Testis (tissue), 3 donors: ENCODE results near the gene CAPN9. TPM values are rescaled to one million over a fixed set of nuclear protein-coding genes. Genes with fewer than 3 reads are reported as not detected.

Experiments used
- DNase-seq: peaks from one replicate; pipeline ENCODE4 v3.0.0-alpha.2; 2019
- H3K27ac ChIP-seq, 2 donors: fragments of 200-600 bp; sonication (generic); one replicate each; pipeline ENCODE4 v1.5.1; 2019
- H3K27me3 ChIP-seq: fragments of 200-600 bp; sonication (generic); one replicate; pipeline ENCODE4 v1.5.1; 2019
- H3K36me3 ChIP-seq: fragments of 200-600 bp; sonication (generic); one replicate; pipeline ENCODE4 v1.5.1; 2017; ENCODE audit warnings: low read depth; ENCODE audit errors: missing control alignments
- H3K4me1 ChIP-seq: fragments of 200-600 bp; sonication (generic); one replicate; pipeline ENCODE4 v1.5.1; 2019
- H3K4me3 ChIP-seq, 2 donors: fragments of 200-600 bp; sonication (generic); one replicate each; pipeline ENCODE4 v1.5.1; 2017 to 2019
- H3K9me3 ChIP-seq: fragments of 200-600 bp; sonication (generic); one replicate; pipeline ENCODE4 v1.5.1; 2017
- CTCF ChIP-seq, 3 experiments: fragments of 450-650 bp in 2 of 3; fragments of 200-600 bp in 1 of 3; sonication (generic) in 1 of 3; IDR thresholded peaks; one replicate each; pipeline ENCODE4 v1.5.1; 2016 to 2019; ENCODE audit warnings: antibody characterized with exemption in 3 of 3, mild to moderate bottlenecking in 2 of 3, moderate library complexity in 1 of 3
- POLR2A ChIP-seq: fragments of 450-650 bp; IDR thresholded peaks from one replicate; pipeline ENCODE4 v1.6.1; 2017; ENCODE audit warnings: antibody characterized with exemption, mild to moderate bottlenecking, moderate library complexity
- WGBS, 2 donors: methylation state at CpG; one replicate each; pipeline ENCODE4 v1.1.5; 2018; 5-methylcytosine and 5-hydroxymethylcytosine counted together
- intact Hi-C: fragments of 100-400 bp; cut with DNase I; formaldehyde crosslinking; loops from one replicate; pipeline ENCODE4 v1.15.1; 2023; ENCODE audit warnings: low total_unique reads
- polyA plus RNA-seq: library from polyadenylated mRNA; stranded (reverse); fragments of 350-450 nt; fragmentation: Illumina TruSeq; extraction: RNeasy Lipid Tissue Mini Kit (QIAGEN cat#74804); gene quantifications from one replicate; pipeline ENCODE4 v1.2.3, GENCODE V29; 2014; ENCODE audit warnings: low read depth, low replicate concordance; ENCODE audit not compliant: insufficient read depth
- total RNA-seq, 2 donors: library from RNA; depleted of rRNA; stranded (reverse); fragments of >200 nt; gene quantifications; one replicate each; pipeline ENCODE4 v1.2.3, GENCODE V29; 2016

CAPN9 gene
- total and polyA plus RNA-seq, 3 donors from 2014 or later: 0.16 to 0.34 (median 0.25) TPM

- Histone ChIP-seq H3K27ac (no peak overlapping the region), H3K4me3 (no peak overlapping the region), H3K27me3 (no peaks in the 10 kb centered on the region), H3K36me3 (no peaks in the 10 kb centered on the region), H3K9me3 (no peaks in the 10 kb centered on the region), H3K4me1 (no peaks in the 10 kb centered on the region)
- DNase-seq: no peak
- TF ChIP-seq CTCF (IDR thresholded peaks at IDR 0.05) (no peak), POLR2A (no peak)
- intact Hi-C loops: no loop called here
- 81 to 87% methylated on average over 3 of the region's 3 CpGs for WGBS, 2 donors
Measured at GRCh38 chr1:230781594-230781993, 34.4 kb downstream of the CAPN9 start.

GRCh38 chr1:230784163-230784562 lies 37.0 kb downstream of the CAPN9 start:
- Histone ChIP-seq H3K4me3 (no peak overlapping the region), H3K4me1 (no peaks in the 10 kb centered on the region), H3K36me3 (no peaks in the 10 kb centered on the region), H3K27ac (no peak overlapping the region), H3K9me3 (no peaks in the 10 kb centered on the region), H3K27me3 (no peaks in the 10 kb centered on the region)
- intact Hi-C loops: no loop called here
- no peak for TF ChIP-seq POLR2A
- TF ChIP-seq CTCF (IDR thresholded peaks at IDR 0.05): no peak
- WGBS, 2 donors: 79 to 88% methylated on average over 2 of the region's 2 CpGs
- DNase-seq: no peak

- TF ChIP-seq POLR2A (no peak), CTCF (IDR thresholded peaks at IDR 0.05) (no peak)
Measured at GRCh38 chr1:230785636-230786384, 38.6 kb downstream of the CAPN9 start.

GRCh38 chr1:230786385-230786753 lies 39.2 kb downstream of the CAPN9 start:
- intact Hi-C loops: no loop called here
- Histone ChIP-seq H3K9me3 (no peaks in the 10 kb centered on the region), H3K27me3 (no peaks in the 10 kb centered on the region), H3K36me3 (no peaks in the 10 kb centered on the region), H3K4me1 (no peaks in the 10 kb centered on the region), H3K4me3 (no peak overlapping the region), H3K27ac (no peak overlapping the region)
- TF ChIP-seq CTCF (IDR thresholded peaks at IDR 0.05): no peak
- TF ChIP-seq POLR2A: no peak
- WGBS, 2 donors: 86 to 96% methylated on average over 3 of the region's 3 CpGs
- no peak for DNase-seq

More at GRCh38 chr1:230785636-230786384, 38.6 kb downstream of the CAPN9 start:
- DNase-seq: no peak
- Histone ChIP-seq H3K36me3 (no peaks in the 10 kb centered on the region), H3K9me3 (no peaks in the 10 kb centered on the region), H3K27ac (no peak overlapping the region), H3K4me3 (no peak overlapping the region), H3K4me1 (no peaks in the 10 kb centered on the region), H3K27me3 (no peaks in the 10 kb centered on the region)
- 62 to 77% methylated on average over 2 of the region's 2 CpGs for WGBS, 2 donors
- intact Hi-C loops: no loop called here

- no peaks in the 10 kb centered on the region for H3K9me3 ChIP-seq
- intact Hi-C loops: no loop called here
- H3K36me3 ChIP-seq: no peaks in the 10 kb centered on the region
- 93 to 94% methylated on average over 7 of the region's 7 CpGs for WGBS, 2 donors
- no peaks in the 10 kb centered on the region for H3K27me3 ChIP-seq
- H3K4me1 ChIP-seq: no peaks in the 10 kb centered on the region
- no peak overlapping the region for H3K27ac ChIP-seq
- no peak overlapping the region for H3K4me3 ChIP-seq
- no peak for DNase-seq
- no peak for TF ChIP-seq POLR2A
- no peak for TF ChIP-seq CTCF (IDR thresholded peaks at IDR 0.05)
Measured at GRCh38 chr1:230787471-230787870, 40.3 kb downstream of the CAPN9 start.
